ENCODE data around the gene OR2T3.
"Not testable (repeated sequence)": the region's sequence is repeated elsewhere in the genome, so short reads cannot be mapped to it uniquely, and the experiment has no call there.

DNA sequence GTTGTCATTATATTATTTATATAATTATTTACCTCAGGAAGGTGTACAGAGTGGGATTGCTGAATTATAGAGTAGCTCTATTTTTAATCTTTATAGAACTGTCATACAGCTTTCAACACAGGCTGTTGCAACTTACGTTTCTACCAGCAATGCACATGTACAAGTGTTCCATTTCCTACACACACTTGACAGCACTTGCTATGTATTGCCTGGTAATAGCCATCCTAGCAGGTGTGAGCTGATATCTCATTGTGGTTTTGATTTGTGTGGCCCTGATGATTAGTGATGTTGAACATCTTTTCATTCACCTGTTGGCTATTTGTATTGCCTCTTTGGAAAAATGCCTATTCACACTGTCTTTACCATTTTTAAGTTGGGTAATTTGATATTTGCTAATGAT lies 2.5 kb downstream of the OR2T3 start:
- TF ChIP-seq CTCF, POLR2A (IDR thresholded peaks at IDR 0.05): not testable (repeated sequence)

All from thyroid gland (tissue), 4 donors.